Superior temporal gyrus (tissue), 1 donor: ENCODE data around the gene BBLN.
"Not testable (repeated sequence)": the region's sequence is repeated elsewhere in the genome, so short reads cannot be mapped to it uniquely, and the experiment has no call there.

Experiments used
- DNase-seq: peaks from one replicate; pipeline ENCODE4 v3.0.0-alpha.2; 2016; ENCODE audit errors: extremely low spot score

BBLN gene

DNA sequence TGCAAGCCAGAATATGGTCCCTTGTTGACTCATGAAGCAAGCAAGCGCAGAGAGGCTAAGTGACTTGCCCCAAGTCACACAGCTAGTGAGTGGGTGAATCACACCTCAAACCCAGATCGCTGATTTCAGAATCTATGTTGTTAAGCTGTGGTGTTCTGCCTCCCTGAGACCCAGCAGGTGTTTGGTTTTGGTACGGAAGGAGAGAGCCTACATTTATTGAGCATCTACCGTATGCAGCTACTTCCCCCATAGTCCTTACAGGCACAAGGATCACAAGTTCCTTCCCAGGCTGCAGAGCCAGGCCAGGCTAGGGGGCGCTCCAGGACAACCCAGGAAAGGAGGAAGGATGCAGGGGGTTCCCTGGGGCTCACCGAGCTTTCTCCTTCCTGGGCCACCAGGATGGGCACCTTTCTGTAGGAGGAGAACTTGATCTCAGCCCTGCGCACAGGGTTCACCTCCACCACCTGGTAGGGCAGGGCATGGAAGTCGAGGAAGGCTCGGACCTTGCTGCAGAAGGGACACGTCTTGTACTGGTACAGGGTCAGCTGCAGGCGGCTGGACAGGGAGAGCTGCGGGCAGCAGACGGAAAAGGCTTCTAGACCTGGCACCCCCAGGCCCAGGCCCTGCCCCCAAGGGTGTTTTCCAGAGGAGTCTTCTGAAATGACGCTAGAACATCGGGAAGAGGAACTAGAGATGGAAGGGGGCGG lies 35.0 kb upstream of the BBLN start:
- DNase-seq: peak; percentile 64

GRCh38 chr9:128125580-128126354 lies 34.3 kb upstream of the BBLN start:
- no peak for DNase-seq

DNA sequence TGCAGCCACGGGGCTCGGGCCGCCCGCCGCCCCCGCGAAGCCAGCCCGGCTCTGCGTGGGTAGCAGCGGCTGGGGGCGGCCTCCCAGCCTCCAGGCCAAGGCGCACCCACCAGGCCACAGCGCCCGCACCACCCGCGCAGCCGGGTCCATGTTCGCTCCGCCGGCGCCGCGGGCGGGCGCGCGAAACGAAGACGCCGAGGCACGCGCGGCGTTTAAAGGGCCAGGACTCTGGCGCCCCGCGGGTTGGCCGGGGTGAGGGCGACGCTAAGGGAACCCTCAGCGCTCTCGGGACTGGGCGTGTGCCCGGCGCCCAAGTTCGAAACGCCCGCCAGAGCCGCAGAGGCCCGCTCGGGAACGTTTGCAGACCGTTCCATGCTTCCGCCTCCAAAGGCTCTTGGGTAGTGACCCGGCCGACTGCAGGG lies 32.5 kb upstream of the BBLN start, which contains the start of gene PTGES2:
Gene PTGES2 (minus strand): TSS at position 162 of the 422 bp plus-strand sequence. CDS start 12 bp downstream, at position 150.
- DNase-seq: peak; percentile 89

DNA sequence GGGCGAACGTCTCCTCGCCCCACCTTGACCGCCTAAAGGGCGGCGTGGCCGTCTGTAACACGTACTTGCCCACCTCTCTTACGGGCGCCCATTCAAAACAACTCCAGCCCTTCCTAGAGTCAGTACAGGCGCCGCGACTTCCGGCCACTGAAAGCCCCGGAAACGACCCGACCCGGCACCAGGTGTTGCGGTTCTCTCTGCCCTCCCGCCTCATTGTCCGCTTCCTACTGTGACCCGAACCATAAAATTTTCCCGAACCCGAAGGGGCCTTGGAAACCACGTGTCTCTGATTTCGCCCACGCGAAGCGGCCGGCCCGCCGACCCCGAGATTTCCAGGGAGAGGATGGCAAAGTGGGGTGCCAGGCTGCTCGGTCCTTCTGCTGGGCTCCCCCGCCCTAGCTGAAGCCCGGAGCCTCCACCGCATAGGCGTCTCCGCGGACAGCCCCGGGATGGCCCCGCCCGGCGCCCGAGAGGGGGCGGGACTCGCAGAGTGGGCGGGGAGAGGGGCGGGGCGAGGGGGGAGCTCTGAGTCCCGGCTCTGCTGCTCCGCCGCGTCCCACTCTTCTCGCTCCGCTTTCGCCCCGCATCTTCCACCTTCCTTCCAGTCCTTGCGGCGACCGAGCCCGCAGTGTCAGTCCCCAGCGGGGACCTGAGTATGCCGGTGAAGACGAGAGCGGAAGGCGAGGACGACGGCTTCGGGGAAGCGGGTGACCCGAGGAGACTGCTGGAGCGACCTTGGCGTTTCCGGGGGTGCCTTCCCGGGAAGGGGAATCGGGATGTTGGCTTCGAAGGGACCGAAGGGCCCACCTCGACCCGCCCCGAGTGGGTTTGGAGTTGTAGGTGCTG lies 31.9 kb upstream of the BBLN start:
- DNase-seq: peak; percentile 93

DNA sequence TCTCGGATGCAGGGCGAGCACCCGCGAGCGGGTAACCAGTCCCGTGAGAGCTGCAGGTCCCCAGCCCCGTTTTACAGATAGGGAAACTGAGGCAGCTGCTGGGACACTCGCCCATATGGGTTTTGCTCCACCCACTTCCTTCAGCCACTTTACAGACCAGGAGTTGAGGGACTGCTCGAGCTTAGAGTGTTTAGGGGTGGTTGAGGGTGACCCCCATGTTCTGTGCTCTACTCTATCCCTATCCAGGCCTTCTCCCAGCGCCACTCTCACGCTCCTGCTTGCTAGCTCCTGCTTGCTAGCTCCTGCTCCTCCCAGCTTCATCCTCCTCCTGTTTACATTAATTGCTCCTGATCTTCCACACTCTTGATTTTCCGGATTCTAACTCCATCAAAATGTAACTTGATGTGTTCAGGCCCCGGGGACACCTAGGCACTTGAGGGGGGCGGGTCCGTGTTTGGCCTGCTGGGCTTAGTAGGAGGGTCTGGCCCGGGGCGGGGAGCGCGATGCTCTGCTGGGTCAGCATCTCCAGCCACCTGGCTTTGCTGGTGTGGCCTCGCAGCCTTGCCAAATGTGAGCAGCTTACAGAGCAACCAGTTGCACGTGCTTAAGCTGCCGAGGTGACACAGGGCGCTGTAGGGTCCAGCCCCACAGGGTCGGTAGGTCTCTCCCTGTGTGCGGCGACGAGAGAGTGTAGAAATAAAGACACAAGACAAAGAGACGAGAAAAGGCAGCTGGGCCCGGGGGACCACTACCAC lies 31.1 kb upstream of the BBLN start:
- no peak for DNase-seq

GRCh38 chr9:128129976-128130590 lies 30.0 kb upstream of the BBLN start:
- DNase-seq: not testable (repeated sequence)

DNA sequence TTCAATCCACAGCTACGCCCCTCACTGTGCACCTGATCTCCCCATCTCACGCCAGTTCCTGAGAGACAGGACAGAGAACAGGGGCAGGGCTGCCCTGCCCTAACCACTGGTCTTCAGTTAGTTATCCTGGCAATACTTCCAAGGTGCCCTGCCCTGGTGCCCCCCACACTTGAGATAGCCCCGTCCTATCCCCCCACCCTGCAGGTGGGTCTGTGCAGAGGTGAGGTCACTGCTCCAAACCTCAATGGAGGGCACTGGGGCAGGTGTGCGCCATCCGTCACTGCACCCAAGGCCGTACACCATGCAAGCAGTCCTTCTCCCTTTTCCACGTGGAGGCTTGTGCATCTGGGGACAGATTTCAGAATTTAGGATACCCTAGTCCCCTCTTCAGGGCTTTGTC lies 29.4 kb upstream of the BBLN start:
- not testable (repeated sequence) for DNase-seq

DNA sequence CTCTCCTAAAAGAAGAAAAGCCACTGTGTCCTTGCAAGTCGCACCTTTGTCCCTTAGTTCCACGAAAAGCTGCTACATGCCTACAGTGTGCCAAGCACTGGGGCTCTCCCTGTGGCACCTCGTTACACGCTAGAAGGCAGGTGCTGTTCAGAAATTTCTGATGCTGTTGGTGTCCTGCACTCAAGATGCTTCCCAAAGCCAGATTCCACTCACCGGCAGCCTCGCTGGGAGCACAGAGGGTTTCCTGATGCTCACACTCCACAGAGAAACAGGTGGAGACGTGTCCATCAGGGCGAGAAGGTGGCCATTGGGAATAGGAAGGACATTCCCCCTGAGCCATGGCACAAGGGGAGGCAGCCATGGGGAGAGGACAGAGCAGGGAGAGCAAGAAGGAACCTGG lies 28.7 kb upstream of the BBLN start:
- DNase-seq: not testable (repeated sequence)

DNA sequence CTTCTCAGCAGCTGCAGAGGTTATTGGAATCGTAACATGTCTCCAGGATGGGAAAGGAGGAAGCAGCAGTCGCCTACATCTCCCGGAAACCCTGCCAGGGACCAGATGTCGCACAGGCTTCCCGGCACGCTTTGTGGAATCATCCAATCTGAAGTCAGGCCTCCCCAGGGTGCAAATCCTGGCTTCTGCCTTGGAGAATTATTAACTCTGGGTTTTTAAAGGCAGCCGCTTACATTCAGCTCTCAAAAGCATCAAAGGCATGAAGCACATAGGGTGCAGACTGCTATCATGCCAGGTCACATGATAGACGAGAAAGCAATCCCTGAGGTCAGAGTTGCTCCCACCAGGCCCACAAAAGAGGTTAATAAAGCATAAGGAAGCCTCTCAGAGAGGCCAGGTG lies 27.9 kb upstream of the BBLN start:
- not testable (repeated sequence) for DNase-seq

DNA sequence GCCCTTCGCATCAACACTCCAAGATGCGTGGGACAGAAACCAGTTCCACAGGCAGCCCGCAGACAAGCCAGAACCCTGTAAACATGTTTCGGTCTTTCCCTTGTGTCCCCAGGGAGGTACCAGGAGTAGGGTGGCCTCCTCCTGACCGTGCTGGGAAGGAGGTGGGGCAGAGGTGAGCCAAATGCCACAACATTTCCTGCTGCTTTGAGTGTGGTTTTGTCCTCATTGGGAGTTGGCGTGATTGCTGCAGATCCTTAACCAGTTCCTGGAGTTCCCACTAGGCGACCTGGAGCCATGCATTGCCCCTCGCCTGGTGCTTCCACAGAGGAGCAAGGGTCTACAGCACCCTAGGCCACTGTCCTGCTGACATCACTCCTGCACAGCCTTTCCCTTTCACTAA lies 24.5 kb upstream of the BBLN start:
- not testable (repeated sequence) for DNase-seq

- DNase-seq: no peak
Observed at GRCh38 chr9:128136816-128137793, 23.0 kb upstream of the BBLN start.

- DNase-seq: no peak
Observed at GRCh38 chr9:128138001-128138400, 22.1 kb upstream of the BBLN start.

DNA sequence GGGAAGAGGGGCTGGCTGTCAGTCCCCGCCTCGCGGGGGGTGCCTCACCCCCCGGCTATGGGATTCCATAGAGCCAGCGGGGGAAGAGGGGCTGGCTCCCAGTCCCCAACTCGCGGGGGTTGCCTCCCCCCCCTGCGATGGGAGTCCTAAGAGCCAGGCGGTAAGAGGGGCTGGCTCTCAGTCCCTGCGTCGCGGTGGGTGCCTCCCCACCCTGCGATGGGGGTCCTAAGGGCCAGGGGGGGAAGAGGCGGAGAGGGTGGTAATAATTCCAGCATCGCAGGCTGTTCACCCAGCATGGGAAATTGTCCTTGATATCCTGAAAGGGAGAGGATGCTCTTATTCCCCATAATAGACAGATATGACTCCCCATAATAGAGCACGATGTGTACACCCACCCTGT lies 20.4 kb upstream of the BBLN start:
- DNase-seq: no peak

DNA sequence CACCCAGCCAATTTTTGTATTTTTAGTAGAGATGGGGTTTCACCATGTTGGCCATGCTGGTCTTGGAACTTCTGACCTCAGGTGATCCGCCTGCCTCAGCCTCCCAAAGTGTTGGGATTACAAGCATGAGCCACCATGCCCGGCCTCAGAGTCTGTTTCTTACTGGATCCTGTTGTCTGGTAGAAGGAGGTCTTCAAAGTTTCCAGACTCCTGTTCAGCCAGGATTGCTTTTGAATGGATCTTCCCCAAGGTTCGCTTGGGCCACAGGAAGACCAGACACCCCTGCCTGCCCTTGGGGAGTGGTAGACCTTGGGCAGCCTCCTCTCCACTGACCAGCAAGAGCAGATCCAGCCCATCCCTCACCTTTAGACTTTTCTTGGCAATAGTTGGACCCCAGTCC lies 18.5 kb upstream of the BBLN start:
- DNase-seq: no peak

- no peak for DNase-seq
Observed at GRCh38 chr9:128142061-128142460, 18.0 kb upstream of the BBLN start.

- no peak for DNase-seq
Observed at GRCh38 chr9:128142596-128142995, 17.5 kb upstream of the BBLN start.

DNA sequence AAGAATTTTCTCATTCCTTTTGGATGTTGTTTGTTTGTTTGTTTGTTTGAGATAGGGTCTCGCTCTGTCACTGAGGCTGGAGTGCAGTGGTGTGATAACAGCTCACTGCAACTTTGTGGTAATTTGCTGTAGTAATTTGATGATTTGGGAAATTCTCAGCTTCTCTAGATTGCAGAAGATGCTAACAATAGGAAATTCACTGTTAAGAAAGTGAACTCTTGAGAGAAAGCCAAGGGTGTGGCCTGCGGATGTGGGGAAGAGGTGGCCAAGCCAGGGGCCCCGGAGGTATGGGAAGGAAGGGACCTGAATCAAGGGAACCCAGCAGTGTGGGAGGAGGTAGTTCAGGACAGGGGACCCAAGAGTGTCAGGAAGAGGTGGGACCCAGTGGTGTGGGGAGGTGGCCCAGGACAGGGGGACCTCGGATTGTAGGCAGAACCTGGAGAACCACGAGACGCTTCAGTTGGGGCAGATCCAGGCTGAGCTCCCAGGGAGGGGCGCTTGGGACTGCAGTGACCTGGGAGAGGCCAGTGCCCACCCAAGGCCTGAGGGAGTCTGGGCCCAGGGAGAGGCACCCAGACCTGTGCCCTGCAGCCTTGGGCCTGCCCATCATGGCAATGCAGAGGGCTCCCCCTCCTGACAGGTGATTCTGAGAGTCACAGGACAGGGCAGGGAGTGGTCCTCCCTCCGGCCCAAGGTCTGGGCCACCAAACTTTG lies 16.4 kb upstream of the BBLN start:
- DNase-seq: no peak

- DNase-seq: no peak
Observed at GRCh38 chr9:128144239-128145181, 15.6 kb upstream of the BBLN start.
